ENCODE measurements around the gene SPEN.

- no peak for TF ChIP-seq CTCF (IDR thresholded peaks at IDR 0.05)
- TF ChIP-seq ZFX (IDR thresholded peaks at IDR 0.05; ENCODE audit: borderline replicate concordance) = no peak
Measured at GRCh38 chr1:15935056-15935950, 87.8 kb downstream of the SPEN start.

Data from 22Rv1 (cell line).